ENCODE results near the gene INPPL1. TPM values are rescaled to one million over a fixed set of nuclear protein-coding genes. Genes with fewer than 3 reads are reported as not detected.

Gene INPPL1
- total RNA-seq, 3 donors from 2014 or later, result 122 to 205 (median 151) TPM

DNA sequence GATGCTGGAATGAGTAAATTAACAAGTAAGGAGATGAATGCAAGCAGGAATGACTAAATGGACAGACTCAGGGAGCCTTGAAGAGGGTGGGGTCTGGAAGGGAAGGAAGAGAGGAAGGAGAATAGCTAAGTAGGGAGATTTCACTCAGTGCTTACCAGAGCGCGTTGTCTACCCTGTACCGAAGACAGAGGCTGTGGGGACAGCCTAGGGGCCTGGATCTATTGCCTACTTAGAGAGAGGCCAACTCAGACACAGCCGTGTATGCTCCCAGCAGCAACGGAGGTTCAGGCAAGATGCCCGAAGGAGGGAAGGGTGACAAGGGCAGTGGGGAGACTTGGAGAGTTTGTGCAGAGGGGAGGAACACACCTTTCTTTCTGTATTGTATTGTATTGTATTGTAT is 7.9 kb upstream of the INPPL1 start, which contains the start of gene FOLR2:
Gene FOLR2 (plus strand): TSS at position 157 of the 400 bp plus-strand sequence. CDS start 1,791 bp downstream, outside the sequence.
- Histone ChIP-seq H3K9me3 (no peaks in the 10 kb centered on the region), H3K36me3 (ENCODE audit: low read depth) (no peaks in the 10 kb centered on the region), H3K4me3 (no peak within 1 kb of the TSS), H3K4me1 (ENCODE audit: low read depth) (no peaks in the 10 kb centered on the region)
- ATAC-seq (no peak), DNase-seq (no peak)
- TF ChIP-seq, protein P1, sequence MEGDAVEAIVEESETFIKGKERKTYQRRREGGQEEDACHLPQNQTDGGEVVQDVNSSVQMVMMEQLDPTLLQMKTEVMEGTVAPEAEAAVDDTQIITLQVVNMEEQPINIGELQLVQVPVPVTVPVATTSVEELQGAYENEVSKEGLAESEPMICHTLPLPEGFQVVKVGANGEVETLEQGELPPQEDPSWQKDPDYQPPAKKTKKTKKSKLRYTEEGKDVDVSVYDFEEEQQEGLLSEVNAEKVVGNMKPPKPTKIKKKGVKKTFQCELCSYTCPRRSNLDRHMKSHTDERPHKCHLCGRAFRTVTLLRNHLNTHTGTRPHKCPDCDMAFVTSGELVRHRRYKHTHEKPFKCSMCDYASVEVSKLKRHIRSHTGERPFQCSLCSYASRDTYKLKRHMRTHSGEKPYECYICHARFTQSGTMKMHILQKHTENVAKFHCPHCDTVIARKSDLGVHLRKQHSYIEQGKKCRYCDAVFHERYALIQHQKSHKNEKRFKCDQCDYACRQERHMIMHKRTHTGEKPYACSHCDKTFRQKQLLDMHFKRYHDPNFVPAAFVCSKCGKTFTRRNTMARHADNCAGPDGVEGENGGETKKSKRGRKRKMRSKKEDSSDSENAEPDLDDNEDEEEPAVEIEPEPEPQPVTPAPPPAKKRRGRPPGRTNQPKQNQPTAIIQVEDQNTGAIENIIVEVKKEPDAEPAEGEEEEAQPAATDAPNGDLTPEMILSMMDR (IDR thresholded peaks at IDR 0.05), result no peak
- intact Hi-C loops (cut with DNase I, micrococcal nuclease), result no loop called here

DNA sequence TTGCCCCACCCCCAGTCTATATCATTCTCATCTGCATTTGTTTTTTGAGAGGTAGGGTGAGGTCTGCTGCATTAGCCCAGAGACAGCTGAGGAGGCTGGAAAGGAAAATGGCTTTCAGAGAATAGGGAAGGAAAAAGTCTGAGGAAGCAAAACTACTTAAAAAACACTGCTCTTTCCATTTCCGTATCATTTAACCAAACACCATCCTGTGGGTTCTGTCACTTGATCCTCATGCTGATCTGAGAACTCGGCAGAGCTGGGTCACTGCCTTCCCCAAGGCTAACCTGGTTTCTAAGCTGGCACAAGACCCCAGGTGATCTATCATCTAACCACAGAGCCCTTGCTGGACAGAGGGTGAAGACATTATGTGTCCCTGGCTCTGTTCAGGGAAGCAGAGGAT is 6.7 kb upstream of the INPPL1 start:
- ATAC-seq (no peak), DNase-seq (no peak)
- H3K4me3 ChIP-seq, result no peak overlapping the region
- peaks cover 7% of the 10 kb centered on the region for H3K4me1 ChIP-seq (ENCODE audit: low read depth)
- no peaks in the 10 kb centered on the region for H3K9me3 ChIP-seq
- no peaks in the 10 kb centered on the region for H3K36me3 ChIP-seq (ENCODE audit: low read depth)
- TF ChIP-seq, protein P1 (IDR thresholded peaks at IDR 0.05), result no peak
- intact Hi-C loops (cut with DNase I, micrococcal nuclease), result no loop called here

DNA sequence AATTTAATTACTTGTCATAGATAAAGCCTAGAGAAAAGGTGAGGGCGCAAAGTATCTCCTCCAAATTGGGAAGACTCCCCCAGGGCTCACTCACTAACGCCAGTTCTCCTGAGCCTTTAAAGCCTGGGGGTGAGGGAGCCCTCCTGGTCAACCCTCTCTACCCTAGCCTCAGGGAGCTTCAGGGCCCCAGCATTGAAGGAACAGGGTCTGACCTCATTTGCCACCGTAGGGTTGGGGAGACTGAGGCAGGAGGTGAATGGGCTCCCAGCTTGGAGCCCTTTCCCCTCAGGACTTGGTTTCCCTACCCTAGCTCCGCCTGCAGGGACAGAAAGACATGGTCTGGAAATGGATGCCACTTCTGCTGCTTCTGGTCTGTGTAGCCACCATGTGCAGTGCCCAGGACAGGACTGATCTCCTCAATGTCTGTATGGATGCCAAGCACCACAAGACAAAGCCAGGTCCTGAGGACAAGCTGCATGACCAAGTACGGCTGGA is 6.3 kb upstream of the INPPL1 start:
- H3K4me1 ChIP-seq (ENCODE audit: low read depth), result peaks cover 8% of the 10 kb centered on the region
- intact Hi-C loops (cut with DNase I, micrococcal nuclease), result no loop called here

DNA sequence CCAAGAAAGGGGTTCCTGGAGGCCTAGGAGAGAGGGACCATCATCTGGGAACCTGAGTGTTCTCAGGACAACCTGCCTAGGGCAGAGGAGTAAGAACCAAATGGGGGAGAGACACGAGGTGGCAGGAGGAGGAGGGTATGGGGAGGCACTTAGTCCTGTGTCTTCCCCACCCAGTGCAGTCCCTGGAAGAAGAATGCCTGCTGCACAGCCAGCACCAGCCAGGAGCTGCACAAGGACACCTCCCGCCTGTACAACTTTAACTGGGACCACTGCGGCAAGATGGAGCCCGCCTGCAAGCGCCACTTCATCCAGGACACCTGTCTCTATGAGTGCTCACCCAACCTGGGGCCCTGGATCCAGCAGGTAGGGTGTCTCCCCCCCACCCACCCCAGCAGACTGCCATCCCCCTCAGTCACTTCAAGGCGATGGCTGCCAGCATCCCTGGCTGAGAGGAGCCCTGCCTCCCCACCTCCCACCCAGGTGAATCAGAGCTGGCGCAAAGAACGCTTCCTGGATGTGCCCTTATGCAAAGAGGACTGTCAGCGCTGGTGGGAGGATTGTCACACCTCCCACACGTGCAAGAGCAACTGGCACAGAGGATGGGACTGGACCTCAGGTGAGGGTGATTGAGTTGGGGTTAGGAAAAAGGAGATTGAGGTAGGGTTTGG is 3.7 kb upstream of the INPPL1 start:
- no peak overlapping the region for H3K4me3 ChIP-seq
- ATAC-seq (no peak), DNase-seq (no peak)
- no peaks in the 10 kb centered on the region for H3K36me3 ChIP-seq (ENCODE audit: low read depth)
- peaks cover 15% of the 10 kb centered on the region for H3K4me1 ChIP-seq (ENCODE audit: low read depth)
- TF ChIP-seq, protein P1 (IDR thresholded peaks at IDR 0.05), result no peak
- intact Hi-C loops (cut with DNase I, micrococcal nuclease), result no loop called here
- no peaks in the 10 kb centered on the region for H3K9me3 ChIP-seq

More for the DNA sequence above, 6.3 kb upstream of the INPPL1 start:
- TF ChIP-seq, protein P1 (IDR thresholded peaks at IDR 0.05), result no peak
- ATAC-seq, result no peak
- H3K9me3 ChIP-seq, result no peaks in the 10 kb centered on the region
- no peak overlapping the region for H3K4me3 ChIP-seq
- no peaks in the 10 kb centered on the region for H3K36me3 ChIP-seq (ENCODE audit: low read depth)
- no peak for DNase-seq

DNA sequence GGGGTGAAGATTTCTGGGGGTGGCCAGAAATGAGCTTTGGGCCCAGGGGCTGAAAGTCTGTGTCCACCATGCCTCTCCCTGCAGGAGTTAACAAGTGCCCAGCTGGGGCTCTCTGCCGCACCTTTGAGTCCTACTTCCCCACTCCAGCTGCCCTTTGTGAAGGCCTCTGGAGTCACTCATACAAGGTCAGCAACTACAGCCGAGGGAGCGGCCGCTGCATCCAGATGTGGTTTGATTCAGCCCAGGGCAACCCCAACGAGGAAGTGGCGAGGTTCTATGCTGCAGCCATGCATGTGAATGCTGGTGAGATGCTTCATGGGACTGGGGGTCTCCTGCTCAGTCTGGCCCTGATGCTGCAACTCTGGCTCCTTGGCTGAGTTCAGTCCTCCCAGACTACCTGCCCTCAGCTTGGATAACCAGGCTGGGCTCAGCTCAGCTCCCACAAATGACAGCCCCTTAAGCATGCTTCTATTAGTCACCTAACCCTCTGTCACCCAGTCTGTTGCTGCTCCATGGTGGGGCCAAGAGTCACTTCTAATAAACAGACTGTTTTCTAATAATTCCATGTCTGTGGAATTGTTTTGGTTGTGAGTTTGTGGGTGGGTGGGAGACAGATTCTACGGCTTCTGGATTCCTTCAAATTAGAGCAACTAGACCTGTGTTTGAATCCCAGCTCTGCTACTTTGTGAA is 3.0 kb upstream of the INPPL1 start:
- Histone ChIP-seq H3K4me1 (ENCODE audit: low read depth) (peaks cover 15% of the 10 kb centered on the region), H3K36me3 (ENCODE audit: low read depth) (no peaks in the 10 kb centered on the region), H3K4me3 (no peak overlapping the region), H3K9me3 (no peaks in the 10 kb centered on the region)
- intact Hi-C loops (cut with DNase I, micrococcal nuclease), result no loop called here
- no peak for DNase-seq
- no peak for ATAC-seq
- TF ChIP-seq, protein P1 (IDR thresholded peaks at IDR 0.05), result no peak

Measured in mucosa of descending colon (tissue), 3 donors.